DOHH2 (cell line): ENCODE measurements around the gene CADPS2.

Source experiments
- H3F3A ChIP-seq: fragments of 200-600 bp; sonication (generic), shearing (Covaris generic); 2 replicates; pipeline ENCODE4 v1.6.0; 2016; ENCODE audit warnings: antibody characterized with exemption, mild to moderate bottlenecking; ENCODE audit not compliant: control insufficient read depth, insufficient read depth
- H3K27ac ChIP-seq: fragments of 200-600 bp; sonication (generic); 2 replicates; pipeline ENCODE4 v1.5.1; 2014; ENCODE audit warnings: low read depth, mild to moderate bottlenecking, low read length, moderate library complexity
- H3K27me3 ChIP-seq: fragments of 200-600 bp; sonication (generic); 2 replicates; pipeline ENCODE4 v1.6.1; 2014; ENCODE audit warnings: mild to moderate bottlenecking, low read length, mixed read lengths; ENCODE audit not compliant: control insufficient read depth
- H3K36me3 ChIP-seq: fragments of 200-600 bp; sonication (generic); 2 replicates; pipeline ENCODE4 v1.6.1; 2014; ENCODE audit warnings: mild to moderate bottlenecking, low read length, moderate library complexity, mixed read lengths; ENCODE audit not compliant: control insufficient read depth
- H3K4me1 ChIP-seq: fragments of 200-600 bp; sonication (generic); 2 replicates; pipeline ENCODE4 v1.6.1; 2014; ENCODE audit warnings: mild to moderate bottlenecking, low read length, mixed read lengths; ENCODE audit not compliant: control insufficient read depth
- H3K4me2 ChIP-seq: fragments of 200-600 bp; sonication (generic); 2 replicates; pipeline ENCODE4 v1.6.0; 2014; ENCODE audit warnings: mild to moderate bottlenecking, low read length, moderate library complexity
- H3K4me3 ChIP-seq: fragments of 200-600 bp; sonication (generic); 2 replicates; pipeline ENCODE4 v1.5.1; 2014; ENCODE audit warnings: mild to moderate bottlenecking, low read length, mixed read lengths
- H3K79me2 ChIP-seq: fragments of 200-600 bp; sonication (generic); 2 replicates; pipeline ENCODE4 v1.6.1; 2014; ENCODE audit warnings: mild to moderate bottlenecking, low read length, mixed read lengths; ENCODE audit not compliant: control insufficient read depth
- H3K9me2 ChIP-seq: fragments of 200-600 bp; sonication (generic); replicated peaks from 2 replicates; pipeline ENCODE4 v1.6.1; 2014; ENCODE audit warnings: mild to moderate bottlenecking, low read length, mixed read lengths; ENCODE audit not compliant: control insufficient read depth
- H3K9me3 ChIP-seq: fragments of 200-600 bp; sonication (generic); 2 replicates; pipeline ENCODE4 v1.6.1; 2014; ENCODE audit warnings: antibody characterized with exemption, low read length, mixed read lengths; ENCODE audit not compliant: control insufficient read depth, insufficient read depth
- H4K20me1 ChIP-seq: fragments of 200-600 bp; sonication (generic); 2 replicates; pipeline ENCODE4 v1.6.0; 2014; ENCODE audit warnings: low read depth, mild to moderate bottlenecking, antibody characterized with exemption, low read length, moderate library complexity; ENCODE audit not compliant: control insufficient read depth, insufficient read depth
- CTCF ChIP-seq: fragments of 200-600 bp; sonication (generic); IDR thresholded peaks from one replicate; pipeline ENCODE4 v1.5.1; 2014; ENCODE audit warnings: antibody characterized with exemption, mild to moderate bottlenecking, low read depth, low read length; ENCODE audit not compliant: poor library complexity, severe bottlenecking
- EZH2phosphoT487 ChIP-seq: fragments of 200-600 bp; sonication (generic); IDR thresholded peaks from 2 replicates; pipeline ENCODE4 v1.6.1; 2017; ENCODE audit warnings: borderline replicate concordance, mild to moderate bottlenecking, antibody characterized with exemption, low read length, moderate library complexity, mixed read lengths

Gene CADPS2

GRCh38 chr7:122515404-122515803 is 370.9 kb downstream of the CADPS2 start:
- no peaks in the 10 kb centered on the region for H3K9me2 ChIP-seq
- H3K9me3 ChIP-seq, result no peaks in the 10 kb centered on the region
- H4K20me1 ChIP-seq, result no peaks in the 10 kb centered on the region
- TF ChIP-seq CTCF, result no peak
- no peak for TF ChIP-seq EZH2phosphoT487
- no peak overlapping the region for H3K4me2 ChIP-seq
- no peaks in the 10 kb centered on the region for H3K27me3 ChIP-seq
- no peaks in the 10 kb centered on the region for H3K4me1 ChIP-seq
- no peak overlapping the region for H3K27ac ChIP-seq
- H3K4me3 ChIP-seq, result no peak overlapping the region
- no peaks in the 10 kb centered on the region for H3K79me2 ChIP-seq
- H3F3A ChIP-seq, result no peaks in the 10 kb centered on the region
- H3K36me3 ChIP-seq, result no peaks in the 10 kb centered on the region

GRCh38 chr7:122511268-122511667 is 375.0 kb downstream of the CADPS2 start:
- H3K27ac ChIP-seq, result no peak overlapping the region
- TF ChIP-seq EZH2phosphoT487, result no peak
- TF ChIP-seq CTCF, result no peak
- no peak overlapping the region for H3K4me3 ChIP-seq
- H3F3A ChIP-seq, result no peaks in the 10 kb centered on the region
- no peak overlapping the region for H3K4me2 ChIP-seq
- no peaks in the 10 kb centered on the region for H3K27me3 ChIP-seq
- no peaks in the 10 kb centered on the region for H4K20me1 ChIP-seq
- H3K4me1 ChIP-seq, result no peaks in the 10 kb centered on the region
- no peaks in the 10 kb centered on the region for H3K9me2 ChIP-seq
- H3K36me3 ChIP-seq, result no peaks in the 10 kb centered on the region
- H3K79me2 ChIP-seq, result no peaks in the 10 kb centered on the region
- no peaks in the 10 kb centered on the region for H3K9me3 ChIP-seq

GRCh38 chr7:122507591-122507990 is 378.7 kb downstream of the CADPS2 start:
- no peak for TF ChIP-seq EZH2phosphoT487
- no peak for TF ChIP-seq CTCF
- Histone ChIP-seq H3K9me3 (no peaks in the 10 kb centered on the region), H3K4me1 (no peaks in the 10 kb centered on the region), H3K27me3 (no peaks in the 10 kb centered on the region), H3K79me2 (no peaks in the 10 kb centered on the region), H3K4me2 (no peak overlapping the region), H4K20me1 (no peaks in the 10 kb centered on the region), H3F3A (no peaks in the 10 kb centered on the region), H3K9me2 (no peaks in the 10 kb centered on the region), H3K36me3 (no peaks in the 10 kb centered on the region), H3K4me3 (no peak overlapping the region), H3K27ac (no peak overlapping the region)

GRCh38 chr7:122492007-122492406 is 394.3 kb downstream of the CADPS2 start:
- no peaks in the 10 kb centered on the region for H3K9me3 ChIP-seq
- no peak overlapping the region for H3K4me2 ChIP-seq
- TF ChIP-seq EZH2phosphoT487 (no peak), CTCF (no peak)
- no peaks in the 10 kb centered on the region for H3F3A ChIP-seq
- H3K4me1 ChIP-seq, result no peaks in the 10 kb centered on the region
- H3K27me3 ChIP-seq, result no peaks in the 10 kb centered on the region
- no peak overlapping the region for H3K27ac ChIP-seq
- no peaks in the 10 kb centered on the region for H3K79me2 ChIP-seq
- H4K20me1 ChIP-seq, result no peaks in the 10 kb centered on the region
- no peak overlapping the region for H3K4me3 ChIP-seq
- no peaks in the 10 kb centered on the region for H3K9me2 ChIP-seq
- H3K36me3 ChIP-seq, result no peaks in the 10 kb centered on the region
